Subcutaneous adipose tissue (tissue), 4 donors: Measurements from ENCODE around the gene ADGRA1. TPM values are rescaled to one million over a fixed set of nuclear protein-coding genes. Genes with fewer than 3 reads are reported as not detected.

Experiments used
- total RNA-seq, 4 donors: library from RNA; depleted of rRNA; stranded (reverse); fragments of >200 nt; gene quantifications; one replicate each; pipeline ENCODE4 v1.1.0, GENCODE V29; 2016
- TF ChIP-seq, protein P1 (sequence below): fragments of 450-650 bp; IDR thresholded peaks from one replicate; pipeline ENCODE4 v1.5.1; 2016; ENCODE audit warnings: low read depth, mild to moderate bottlenecking, control low read depth, antibody characterized with exemption, moderate library complexity

Gene ADGRA1
- total RNA-seq, 4 donors from 2014 or later, result 0.38 TPM; not detected in 3

- TF ChIP-seq, protein P1, sequence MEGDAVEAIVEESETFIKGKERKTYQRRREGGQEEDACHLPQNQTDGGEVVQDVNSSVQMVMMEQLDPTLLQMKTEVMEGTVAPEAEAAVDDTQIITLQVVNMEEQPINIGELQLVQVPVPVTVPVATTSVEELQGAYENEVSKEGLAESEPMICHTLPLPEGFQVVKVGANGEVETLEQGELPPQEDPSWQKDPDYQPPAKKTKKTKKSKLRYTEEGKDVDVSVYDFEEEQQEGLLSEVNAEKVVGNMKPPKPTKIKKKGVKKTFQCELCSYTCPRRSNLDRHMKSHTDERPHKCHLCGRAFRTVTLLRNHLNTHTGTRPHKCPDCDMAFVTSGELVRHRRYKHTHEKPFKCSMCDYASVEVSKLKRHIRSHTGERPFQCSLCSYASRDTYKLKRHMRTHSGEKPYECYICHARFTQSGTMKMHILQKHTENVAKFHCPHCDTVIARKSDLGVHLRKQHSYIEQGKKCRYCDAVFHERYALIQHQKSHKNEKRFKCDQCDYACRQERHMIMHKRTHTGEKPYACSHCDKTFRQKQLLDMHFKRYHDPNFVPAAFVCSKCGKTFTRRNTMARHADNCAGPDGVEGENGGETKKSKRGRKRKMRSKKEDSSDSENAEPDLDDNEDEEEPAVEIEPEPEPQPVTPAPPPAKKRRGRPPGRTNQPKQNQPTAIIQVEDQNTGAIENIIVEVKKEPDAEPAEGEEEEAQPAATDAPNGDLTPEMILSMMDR, result no peak
These were observed 52.9 kb downstream of the ADGRA1 start for GRCh38 chr10:133140417-133141143.

- TF ChIP-seq, protein P1, result no peak
These were observed 53.6 kb downstream of the ADGRA1 start for GRCh38 chr10:133141144-133141957.

DNA sequence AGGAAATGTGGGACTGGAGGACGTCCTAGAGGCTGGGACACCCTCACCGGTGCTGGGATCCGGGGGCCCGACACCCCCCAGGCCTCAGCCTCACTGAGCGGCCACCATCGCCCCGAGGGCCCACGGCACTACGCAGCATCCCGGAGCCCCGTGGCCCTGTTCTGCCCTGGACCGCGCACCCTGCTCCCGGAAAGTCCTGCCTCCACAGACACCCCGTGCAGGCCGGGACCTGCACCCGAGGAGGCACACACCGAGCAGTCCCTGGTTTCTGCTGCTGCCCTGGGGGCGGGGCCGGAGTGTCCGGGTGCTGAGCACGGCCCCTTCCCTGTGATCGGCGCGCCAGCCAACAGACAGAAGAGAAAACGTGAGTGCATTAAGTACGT is 54.2 kb downstream of the ADGRA1 start:
- TF ChIP-seq, protein P1, result no peak

- TF ChIP-seq, protein P1, result no peak
These were observed 54.9 kb downstream of the ADGRA1 start for GRCh38 chr10:133142523-133143199.

GRCh38 chr10:133143200-133143533 is 55.4 kb downstream of the ADGRA1 start:
- TF ChIP-seq, protein P1, result no peak

- TF ChIP-seq, protein P1, result no peak
These were observed 55.8 kb downstream of the ADGRA1 start for GRCh38 chr10:133143546-133143945.

- TF ChIP-seq, protein P1, result no peak
These were observed 57.0 kb downstream of the ADGRA1 start for GRCh38 chr10:133144771-133145170.
